B cell (primary cell): ENCODE results near the gene LMAN2. TPM values are rescaled to one million over a fixed set of nuclear protein-coding genes. Genes with fewer than 3 reads are reported as not detected.
A peak's percentile ranks its signal among the peaks of the same experiment; 100 is the strongest.

Experiments used
- ATAC-seq: fragments of 200-7000 bp; cut with Tn5 transposase; one replicate; pipeline ENCODE4 v1.10.0; 2021; ENCODE audit warnings: low read depth, mild to moderate bottlenecking, moderate number of reproducible peaks, moderate library complexity
- CTCF ChIA-PET: fragments of 350-600 bp; sonication (Branson Sonifier 250); formaldehyde crosslinking; loops from one replicate; lab custom pipeline; 2021; ENCODE audit warnings: antibody characterized with exemption, inconsistent platforms; lab: Charles Lee
- POLR2A ChIA-PET: fragments of 350-600 bp; sonication (Branson Sonifier 250); formaldehyde crosslinking; loops from one replicate; lab custom pipeline; 2021; ENCODE audit warnings: antibody characterized with exemption; lab: Charles Lee
- DNase-seq: peaks from one replicate; pipeline ENCODE4 v3.0.0; 2013
- H2AFZ ChIP-seq: 2 replicates; pipeline ENCODE4 v1.6.1; 2012; ENCODE audit warnings: mild to moderate bottlenecking, low read depth, low read length; ENCODE audit not compliant: insufficient read depth, poor library complexity, severe bottlenecking
- H3K27ac ChIP-seq, 2 donors: 1 replicate in 1 of 2; 2 replicates in 1 of 2; pipeline ENCODE4 v1.5.1; 2012 to 2013; ENCODE audit warnings: low read length in 2 of 2, mild to moderate bottlenecking in 2 of 2, moderate library complexity in 1 of 2
- H3K27me3 ChIP-seq, 4 experiments: fragments of 200-600 bp in 1 of 4; sonication (generic) in 1 of 4; replicated peaks in 1 of 4; 1 replicate in 2 of 4; 2 replicates in 2 of 4; pipeline versions ENCODE4 v1.6.1 to v1.7.0; 2013 to 2016; ENCODE audit warnings: low read length in 3 of 4, mild to moderate bottlenecking in 2 of 4, mixed read lengths in 1 of 4, moderate library complexity in 1 of 4; ENCODE audit not compliant: insufficient read depth in 4 of 4, control insufficient read depth in 3 of 4; ENCODE audit errors: control extremely low read depth in 1 of 4
- H3K36me3 ChIP-seq, 2 experiments: replicated peaks in 1 of 2; 1 replicate in 1 of 2; 2 replicates in 1 of 2; pipeline versions ENCODE4 v1.6.1 to v1.7.1; 2013; ENCODE audit warnings: low read length in 1 of 2; ENCODE audit not compliant: insufficient read depth in 2 of 2, control insufficient read depth in 1 of 2; ENCODE audit errors: control extremely low read depth in 1 of 2, extremely low read depth in 1 of 2
- H3K4me1 ChIP-seq, 2 donors: fragments of 200-600 bp in 1 of 2; sonication (generic) in 1 of 2; 1 replicate in 1 of 2; 2 replicates in 1 of 2; pipeline versions ENCODE4 v1.5.1 to v1.6.1; 2013 to 2017; ENCODE audit warnings: low read length in 2 of 2; ENCODE audit not compliant: control insufficient read depth in 2 of 2, insufficient read depth in 2 of 2
- H3K4me2 ChIP-seq: replicated peaks from 2 replicates; pipeline ENCODE3; 2012; ENCODE audit warnings: mild to moderate bottlenecking, low read depth, low read length; ENCODE audit not compliant: poor library complexity, severe bottlenecking
- H3K4me3 ChIP-seq, 5 experiments: fragments of 200-600 bp in 1 of 5; sonication (generic) in 1 of 5; 1 replicate in 3 of 5; 2 replicates in 2 of 5; pipeline versions ENCODE4 v1.5.1 to v1.7.0; 2011 to 2016; ENCODE audit warnings: low read length in 4 of 5, mild to moderate bottlenecking in 4 of 5, low read depth in 2 of 5, control low read depth in 1 of 5, moderate library complexity in 1 of 5; ENCODE audit not compliant: insufficient read depth in 1 of 5; ENCODE audit errors: control extremely low read depth in 1 of 5, extremely low read depth in 1 of 5
- H3K79me2 ChIP-seq: fragments of 200-600 bp; sonication (generic); one replicate; pipeline ENCODE4 v1.6.0; 2016; ENCODE audit warnings: low read length; ENCODE audit not compliant: control insufficient read depth, insufficient read depth
- H3K9ac ChIP-seq: fragments of 200-600 bp; sonication (generic); 2 replicates; pipeline ENCODE4 v1.6.1; 2017; ENCODE audit warnings: mild to moderate bottlenecking, low read length, moderate library complexity
- H3K9me3 ChIP-seq, 3 donors: one replicate each; pipeline versions ENCODE4 v1.6.1 to v1.7.1; 2013; ENCODE audit warnings: low read length in 2 of 3; ENCODE audit not compliant: control insufficient read depth in 2 of 3, insufficient read depth in 1 of 3; ENCODE audit errors: control extremely low read depth in 1 of 3
- H4K20me1 ChIP-seq: 2 replicates; pipeline ENCODE4 v1.6.0; 2012; ENCODE audit warnings: mild to moderate bottlenecking, low read length; ENCODE audit not compliant: insufficient read depth, control insufficient read depth, poor library complexity, severe bottlenecking
- H3K27ac Mint-ChIP-seq: one replicate; pipeline ENCODE4 v1.8.0; 2021; ENCODE audit warnings: mixed read lengths
- H3K27me3 Mint-ChIP-seq: one replicate; pipeline ENCODE4 v1.8.0; 2021; ENCODE audit warnings: mixed read lengths
- H3K4me1 Mint-ChIP-seq: one replicate; pipeline ENCODE4 v1.8.0; 2021; ENCODE audit warnings: mixed read lengths
- H3K4me3 Mint-ChIP-seq: one replicate; pipeline ENCODE4 v1.8.0; 2021; ENCODE audit warnings: mixed read lengths
- H3K9me3 Mint-ChIP-seq: one replicate; pipeline ENCODE4 v1.8.0; 2022; ENCODE audit warnings: mixed read lengths; ENCODE audit not compliant: insufficient read depth
- CTCF ChIP-seq: fragments of 200-600 bp; IDR thresholded peaks from one replicate; pipeline ENCODE4 v1.8.0; 2022; ENCODE audit warnings: antibody characterized with exemption, mild to moderate bottlenecking
- EZH2 ChIP-seq: IDR thresholded peaks from 2 replicates; pipeline ENCODE4 v1.6.1; 2012; ENCODE audit warnings: borderline replicate concordance, low read depth, mild to moderate bottlenecking, moderate library complexity, low read length; ENCODE audit not compliant: insufficient read depth, poor library complexity, severe bottlenecking
- WGBS: methylation state at CpG from one replicate; pipeline ENCODE4 v1.1.5; 2013; ENCODE audit warnings: missing lambda C conversion rate; ENCODE audit not compliant: insufficient coverage; 5-methylcytosine and 5-hydroxymethylcytosine counted together
- intact Hi-C: fragments of 100-400 bp; cut with micrococcal nuclease; formaldehyde crosslinking; loops from one replicate; pipeline ENCODE4 v1.10.0; 2022
- polyA plus RNA-seq: library from polyadenylated mRNA; depleted of rRNA; stranded (reverse); fragments of >200 nt; gene quantifications from 2 replicates; pipeline ENCODE4 v1.2.3, GENCODE V29; 2012
- total RNA-seq, 2 donors: library from RNA; stranded (reverse); fragments of 120-200 nt in 1 of 2; gene quantifications; 1 replicate in 1 of 2; 2 replicates in 1 of 2; pipeline versions ENCODE4 v1.2.3 to v1.2.4, GENCODE V29; 2013 to 2022

LMAN2 gene
- total and polyA plus RNA-seq, 2 donors (not counting 1 experiment from before 2014, with no cell fraction given): 99.4 to 123 TPM

GRCh38 chr5:177353093-177353492 is 1.6 kb upstream of the LMAN2 start:
- Mint-ChIP-seq H3K4me1 (peaks cover 64% of the 10 kb centered on the region), H3K9me3 (no peaks in the 10 kb centered on the region), H3K4me3 (peak overlapping the region; percentile 13), H3K27me3 (no peaks in the 10 kb centered on the region), H3K27ac (no peak overlapping the region)
- Histone ChIP-seq H3K9me3 (no peaks in the 10 kb centered on the region), H3K36me3 (peaks cover 3 to 14% of the 10 kb centered on the region in 2 experiments), H2AFZ (no peak overlapping the region), H3K79me2 (peaks cover 39% of the 10 kb centered on the region), H3K4me3 (no peak overlapping the region), H3K9ac (no peak overlapping the region), H3K27ac (no peak overlapping the region), H3K4me1 (peaks cover 41 to 48% of the 10 kb centered on the region in 2 donors), H3K27me3 (no peaks in the 10 kb centered on the region), H4K20me1 (peaks cover 18% of the 10 kb centered on the region), H3K4me2 (no peak overlapping the region)
- WGBS: no CpG with 5 or more reads among the region's 5 CpGs
- ChIA-PET CTCF (interaction anchor here (0.7 to 7.2 kb wide), 5 partner anchors 8 to 246 kb away, joined by 3 to 60 read pairs (median 4); no protein-coding TSS in a partner anchor), POLR2A (interaction anchor here (0.8 kb wide), 1 partner anchor 24 kb away, joined by 5 read pairs; no protein-coding TSS in a partner anchor)
- no peak for TF ChIP-seq CTCF
- intact Hi-C loops: loop anchor here (2.0 kb wide), 1 partner anchor 240 kb away; the partner anchor contains the start of gene TMED9
- ATAC-seq (no peak), DNase-seq (peak; percentile 17)

GRCh38 chr5:177350776-177351391 is 584 bp downstream of the LMAN2 start:
- CTCF ChIA-PET: interaction anchor here (0.9 to 3.0 kb wide), 11 partner anchors 10 to 106 kb away, joined by 3 to 16 read pairs (median 5); no protein-coding TSS in a partner anchor
- Histone ChIP-seq H4K20me1 (peaks cover 22% of the 10 kb centered on the region), H3K27ac (peak overlapping the region; percentile 87 to 93), H3K4me1 (peaks cover 26 to 31% of the 10 kb centered on the region in 2 donors), H3K4me2 (peak overlapping the region; percentile 86), H3K36me3 (peaks cover 5 to 25% of the 10 kb centered on the region in 2 experiments), H3K27me3 (no peaks in the 10 kb centered on the region), H3K4me3 (peak overlapping the region; percentile 85 to 97 (median 90)), H3K9ac (peak overlapping the region; percentile 93), H3K79me2 (peaks cover 57% of the 10 kb centered on the region), H2AFZ (peak overlapping the region; percentile 92), H3K9me3 (no peaks in the 10 kb centered on the region)
- TF ChIP-seq EZH2: no peak
- TF ChIP-seq CTCF: no peak
- Mint-ChIP-seq H3K27me3 (no peaks in the 10 kb centered on the region), H3K4me3 (peak overlapping the region; percentile 96), H3K4me1 (peaks cover 59% of the 10 kb centered on the region), H3K27ac (peak overlapping the region; percentile 100), H3K9me3 (no peaks in the 10 kb centered on the region)
- ATAC-seq: no peak
- WGBS: 1% methylated on average over 14 of the region's 19 CpGs
- POLR2A ChIA-PET: interaction anchor here (0.9 to 1.7 kb wide), 10 partner anchors 10 to 704 kb away, joined by 3 to 14 read pairs (median 4); partner anchors contain the start of genes B4GALT7, PRELID1, RAB24 and TSPAN17
- intact Hi-C loops: loop anchor here (1.0 to 2.0 kb wide), 4 partner anchors 51 to 250 kb away; partner anchors contain the start of genes B4GALT7, GRK6 and NSD1
- DNase-seq: no peak
